ENCODE data around the gene FBLIM1. TPM values are rescaled to one million over a fixed set of nuclear protein-coding genes. Genes with fewer than 3 reads are reported as not detected.

Gene FBLIM1, protein sequence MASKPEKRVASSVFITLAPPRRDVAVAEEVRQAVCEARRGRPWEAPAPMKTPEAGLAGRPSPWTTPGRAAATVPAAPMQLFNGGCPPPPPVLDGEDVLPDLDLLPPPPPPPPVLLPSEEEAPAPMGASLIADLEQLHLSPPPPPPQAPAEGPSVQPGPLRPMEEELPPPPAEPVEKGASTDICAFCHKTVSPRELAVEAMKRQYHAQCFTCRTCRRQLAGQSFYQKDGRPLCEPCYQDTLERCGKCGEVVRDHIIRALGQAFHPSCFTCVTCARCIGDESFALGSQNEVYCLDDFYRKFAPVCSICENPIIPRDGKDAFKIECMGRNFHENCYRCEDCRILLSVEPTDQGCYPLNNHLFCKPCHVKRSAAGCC
- total RNA-seq, result 34.3 and 44.1 TPM in 2 replicates

DNA sequence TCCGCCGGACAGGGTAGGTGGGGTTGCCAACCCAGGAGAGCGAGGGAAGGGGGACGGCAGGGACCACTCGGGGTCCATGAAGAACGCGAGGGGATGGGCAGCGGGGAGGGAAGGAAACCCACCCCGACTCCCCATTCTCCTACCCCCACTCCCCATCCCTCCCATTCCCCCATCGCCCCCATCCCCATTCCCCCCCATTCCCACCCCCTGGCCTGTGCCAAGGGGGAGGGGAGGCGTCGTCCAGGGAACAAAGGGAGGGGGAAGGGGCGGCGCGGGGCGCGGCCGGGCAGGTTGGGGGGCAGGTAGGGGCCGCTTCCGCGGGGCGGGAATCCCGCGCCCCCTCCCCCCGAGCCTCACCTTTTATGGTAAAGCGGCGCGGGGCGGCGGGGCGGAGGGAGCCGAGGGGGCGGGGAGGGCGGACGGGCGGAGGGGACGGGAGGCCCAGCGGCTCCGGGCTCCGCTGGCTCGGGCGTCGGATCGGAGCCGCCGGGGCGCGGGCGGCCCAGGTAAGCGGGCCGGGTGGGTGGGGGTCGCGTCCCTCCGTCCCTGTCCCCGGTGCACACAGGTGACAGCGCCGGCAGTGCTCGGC lies at the start of gene FBLIM1:
Gene FBLIM1, plus strand, starts transcription at position 453 of the 589 bp plus-strand sequence. CDS start 6,189 bp downstream, outside the sequence.

DNA sequence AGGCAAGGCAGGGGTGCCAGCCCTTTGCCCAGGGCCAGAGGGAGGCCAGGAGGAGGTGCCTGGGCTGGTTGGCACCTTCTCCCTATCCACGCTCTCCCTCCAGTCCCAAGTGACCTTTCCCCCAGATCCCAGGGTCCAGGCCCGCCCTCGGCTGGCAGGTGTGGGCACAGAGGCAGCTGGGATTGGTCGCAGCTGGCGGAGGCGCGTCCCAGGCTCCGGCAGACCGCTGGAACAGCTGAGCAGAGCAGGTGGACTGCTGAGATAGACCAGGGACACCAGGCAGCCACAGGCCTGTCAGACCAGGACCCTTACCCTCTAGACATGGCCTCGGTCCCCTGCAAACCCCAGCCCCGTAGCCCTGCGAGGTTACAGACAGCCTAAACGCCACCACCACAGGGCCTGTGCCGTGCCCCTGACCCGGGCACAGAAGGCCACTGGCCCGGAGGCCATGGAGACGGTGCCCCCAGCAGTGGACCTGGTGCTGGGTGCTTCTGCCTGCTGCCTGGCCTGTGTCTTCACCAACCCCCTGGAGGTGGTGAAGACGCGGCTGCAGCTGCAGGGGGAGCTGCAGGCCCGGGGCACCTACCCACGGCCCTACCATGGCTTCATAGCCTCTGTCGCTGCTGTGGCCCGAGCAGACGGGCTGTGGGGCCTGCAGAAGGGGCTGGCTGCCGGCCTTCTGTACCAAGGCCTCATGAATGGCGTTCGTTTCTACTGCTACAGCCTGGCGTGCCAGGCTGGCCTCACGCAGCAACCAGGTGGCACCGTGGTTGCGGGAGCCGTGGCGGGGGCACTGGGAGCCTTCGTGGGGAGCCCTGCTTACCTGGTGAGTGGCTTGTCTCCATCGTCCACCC lies 22.3 kb upstream of the FBLIM1 start, which contains the start of gene SLC25A34:
Gene SLC25A34, plus strand, starts transcription at position 221 of the 854 bp plus-strand sequence. Its CDS starts 228 bp downstream, at position 449.

DNA sequence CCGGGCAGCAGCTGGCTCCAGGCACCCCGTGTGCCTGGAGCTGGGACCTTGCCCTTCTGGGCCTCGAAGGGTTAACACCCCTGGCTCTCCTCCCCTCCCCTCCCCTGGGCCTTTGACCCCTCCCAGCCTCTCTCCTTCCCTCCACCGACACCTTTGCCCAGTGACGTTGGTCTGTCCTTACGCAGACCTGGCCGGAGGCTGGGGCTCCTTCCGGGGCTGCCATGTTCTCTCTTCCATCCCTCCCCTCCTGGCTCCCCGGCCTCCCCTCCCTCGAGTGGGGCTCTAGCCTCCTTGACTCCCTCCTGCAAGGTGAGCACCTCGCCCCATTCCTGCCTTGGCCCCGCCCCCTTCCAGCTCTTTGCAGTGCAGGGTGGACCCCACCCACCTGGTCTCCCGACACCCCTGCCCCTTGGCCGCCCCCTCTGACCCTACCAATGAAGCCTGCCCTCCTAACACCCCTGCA lies 16.2 kb upstream of the FBLIM1 start, which contains the start of gene TMEM82:
Gene TMEM82, plus strand, starts transcription at position 161 of the 463 bp plus-strand sequence. Its CDS starts 61 bp downstream, at position 222.

DNA sequence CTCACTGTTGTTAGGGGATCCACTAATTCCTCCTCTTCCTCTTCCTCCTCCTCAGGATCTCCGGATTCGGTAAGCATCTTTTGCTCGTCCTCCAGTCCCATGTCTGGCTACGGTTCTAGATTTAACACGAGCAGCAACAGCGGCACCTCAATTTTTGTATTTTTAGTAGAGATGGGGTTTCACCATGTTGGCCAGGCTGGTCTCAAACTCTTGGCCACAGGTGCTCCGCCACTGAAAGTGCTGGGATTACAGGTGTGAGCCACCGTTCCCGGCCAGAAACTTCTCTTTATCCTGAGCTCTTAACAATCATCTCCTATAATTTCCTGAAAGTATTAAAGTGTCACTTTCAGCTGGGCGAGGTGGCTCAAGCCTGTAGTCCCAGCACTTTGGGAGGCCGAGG lies 49.0 kb downstream of the FBLIM1 start, which contains the start of gene UQCRHL:
Gene UQCRHL, minus strand, starts transcription at position 101 of the 400 bp plus-strand sequence. Its CDS starts 0 bp downstream, at position 101.

Other genes starting within 250 kb of the FBLIM1 start
- 3.9 and 5.5 TPM in 2 replicates for gene CASP9, start 234.6 kb upstream of the FBLIM1 start, total RNA-seq
- gene DNAJC16, start 231.9 kb upstream of the FBLIM1 start, total RNA-seq, result 13.9 and 15.4 TPM in 2 replicates
- 0.83 and 1.6 TPM in 2 replicates for gene AGMAT, start 173.7 kb upstream of the FBLIM1 start, total RNA-seq
- 10.0 and 14.5 TPM in 2 replicates for gene DDI2, start 141.3 kb upstream of the FBLIM1 start, total RNA-seq
- gene PLEKHM2, start 74.5 kb upstream of the FBLIM1 start, total RNA-seq, result 49.2 and 83.8 TPM in 2 replicates
- gene SLC25A34, start 22.5 kb upstream of the FBLIM1 start, total RNA-seq, result 0.14 and 0.37 TPM in 2 replicates
- not detected in 2 replicates for gene TMEM82, start 16.3 kb upstream of the FBLIM1 start, total RNA-seq
- gene UQCRHL, start 48.9 kb downstream of the FBLIM1 start, total RNA-seq, result 4.4 and 11.4 TPM in 2 replicates
- gene SPEN, start 88.9 kb downstream of the FBLIM1 start, total RNA-seq, result 10.4 and 14.3 TPM in 2 replicates
- 37.0 and 40.1 TPM in 2 replicates for gene ZBTB17, start 217.3 kb downstream of the FBLIM1 start, total RNA-seq
- under 0.01 TPM in 1 of 2 replicates, not detected in the other for gene SRARP, start 245.4 kb downstream of the FBLIM1 start, total RNA-seq